HepG2 (cell line): Measurements from ENCODE around the gene SRP68. TPM values are rescaled to one million over a fixed set of nuclear protein-coding genes. Genes with fewer than 3 reads are reported as not detected.

Experiments
- ATAC-seq: fragments of 200-7000 bp; cut with Tn5 transposase; 3 replicates; pipeline ENCODE4 v1.9.1; 2020; ENCODE audit warnings: mild to moderate bottlenecking, moderate library complexity
- BruUV-seq: library from RNA; stranded (reverse); fragments of 400-500 nt; replicated peaks from 2 replicates; lab custom pipeline; 2021; lab: Mats Ljungman, UMichigan
- CTCF ChIA-PET: fragments of 300-600 bp; formaldehyde crosslinking; extraction: SDS; loops from one replicate; lab custom pipeline; 2021; ENCODE audit warnings: low total read pairs, inconsistent platforms, low intra/inter-chr PET ratio; lab: Yijun Ruan, JAX
- POLR2A ChIA-PET: fragments of 350-600 bp; sonication (Branson Sonifier 250); formaldehyde crosslinking; loops from one replicate; lab custom pipeline; 2020; ENCODE audit warnings: antibody characterized with exemption, inconsistent platforms; lab: Yijun Ruan, JAX
- DNase-seq: peaks from one replicate; pipeline ENCODE4 v3.0.0-alpha.2; 2015; ENCODE audit warnings: low spot score
- FAIRE-seq: peaks from 3 replicates; lab custom pipeline; 2011; peaks lifted over from hg19 to GRCh38; lab: Jason Lieb, UNC
- H2AFZ ChIP-seq: one replicate; pipeline ENCODE4 v1.6.1; 2011; ENCODE audit warnings: low read length, inconsistent platforms
- H3K27ac ChIP-seq: fragments of 300-600 bp; 3 replicates; pipeline ENCODE4 v1.8.0; 2011; ENCODE audit warnings: mixed run types, mild to moderate bottlenecking, mixed read lengths, low read length, inconsistent platforms; ENCODE audit not compliant: insufficient read depth; ENCODE audit errors: extremely low read length
- H3K27me3 ChIP-seq, 2 experiments: fragments of 200-600 bp in 1 of 2; 2 replicates in 1 of 2; 3 replicates in 1 of 2; pipeline versions ENCODE4 v1.6.0 to v1.8.0; 2011; ENCODE audit warnings: low read length in 2 of 2, mild to moderate bottlenecking in 2 of 2, moderate library complexity in 2 of 2, inconsistent platforms in 1 of 2; ENCODE audit not compliant: insufficient read depth in 2 of 2, control insufficient read depth in 1 of 2
- H3K36me3 ChIP-seq, 2 experiments: fragments of 200-600 bp in 1 of 2; replicated peaks in 1 of 2; 2 replicates in 1 of 2; 3 replicates in 1 of 2; pipeline versions ENCODE4 v1.5.1 to v1.8.0; 2011; ENCODE audit warnings: low read length in 2 of 2, inconsistent platforms in 1 of 2; ENCODE audit not compliant: insufficient read depth in 2 of 2, control insufficient read depth in 1 of 2
- H3K4me1 ChIP-seq: 2 replicates; pipeline ENCODE4 v1.5.1; 2012; ENCODE audit warnings: low read length, inconsistent platforms; ENCODE audit not compliant: insufficient read depth
- H3K4me2 ChIP-seq: 2 replicates; pipeline ENCODE4 v1.6.0; 2011; ENCODE audit warnings: low read depth, low read length, inconsistent platforms
- H3K4me3 ChIP-seq, 3 experiments: fragments of 200-600 bp in 1 of 3; sonication (generic), shearing (Covaris generic) in 1 of 3; replicated peaks in 1 of 3; 2 replicates each; pipeline ENCODE4 v1.5.1; 2011 to 2016; ENCODE audit warnings: low read length in 3 of 3, inconsistent platforms in 2 of 3, low read depth in 2 of 3, mild to moderate bottlenecking in 2 of 3, control low read depth in 1 of 3, mixed read lengths in 1 of 3; ENCODE audit not compliant: insufficient read depth in 1 of 3
- H3K79me2 ChIP-seq: one replicate; pipeline ENCODE4 v1.6.1; 2011; ENCODE audit warnings: low read length, inconsistent platforms; ENCODE audit not compliant: insufficient read depth
- H3K9ac ChIP-seq: 2 replicates; pipeline ENCODE4 v1.6.0; 2011; ENCODE audit warnings: mild to moderate bottlenecking, low read depth, low read length, inconsistent platforms; ENCODE audit not compliant: insufficient read depth
- H3K9me3 ChIP-seq: 2 replicates; pipeline ENCODE4 v1.5.1; 2012; ENCODE audit warnings: mild to moderate bottlenecking, low read length
- H4K20me1 ChIP-seq: 2 replicates; pipeline ENCODE4 v1.6.0; 2011; ENCODE audit warnings: inconsistent platforms, mild to moderate bottlenecking, low read length, moderate library complexity; ENCODE audit not compliant: insufficient read depth
- ATF3 ChIP-seq: sonication (generic); formaldehyde crosslinking; IDR thresholded peaks from 2 replicates; pipeline ENCODE4 v1.4.0; 2020; ENCODE audit warnings: missing genetic modification reagents
- EZH2 ChIP-seq: conservative IDR thresholded peaks from 2 replicates; pipeline ENCODE4 v1.6.1; 2012; ENCODE audit warnings: mild to moderate bottlenecking, low read depth, low read length, moderate library complexity
- GLI4 ChIP-seq: sonication (generic); formaldehyde crosslinking; IDR thresholded peaks from 2 replicates; pipeline ENCODE4 v1.5.1; 2020; ENCODE audit warnings: missing genetic modification reagents, mild to moderate bottlenecking, moderate library complexity, borderline replicate concordance
- HDAC2 ChIP-seq: sonication (generic); formaldehyde crosslinking; IDR thresholded peaks from 2 replicates; pipeline ENCODE4 v1.4.0; 2020; ENCODE audit warnings: missing genetic modification reagents
- HMG20B ChIP-seq: conservative IDR thresholded peaks from 2 replicates; pipeline ENCODE4 v1.6.1; 2016; ENCODE audit warnings: missing genetic modification reagents, missing compliant biosample characterization
- MAFF ChIP-seq: IDR thresholded peaks from 2 replicates; pipeline ENCODE4 v1.6.1; 2011; ENCODE audit warnings: low read depth, low read length, improper control_type of control experiment
- NONO ChIP-seq, 2 experiments: fragments of 450-650 bp in 1 of 2; sonication (generic) in 1 of 2; formaldehyde crosslinking in 1 of 2; IDR thresholded peaks in 1 of 2; conservative IDR thresholded peaks in 1 of 2; 2 replicates each; pipeline versions ENCODE4 v1.6.1 to v1.8.0; 2017 to 2022; ENCODE audit warnings: mild to moderate bottlenecking in 1 of 2, missing genetic modification reagents in 1 of 2, moderate library complexity in 1 of 2
- PITX1 ChIP-seq: sonication (generic); formaldehyde crosslinking; IDR thresholded peaks from 2 replicates; pipeline ENCODE4 v1.5.1; 2020; ENCODE audit warnings: mild to moderate bottlenecking, missing genetic modification reagents
- RAD51 ChIP-seq: fragments of 450-650 bp; IDR thresholded peaks from 2 replicates; pipeline ENCODE4 v1.6.1; 2016; ENCODE audit warnings: borderline replicate concordance
- RXRA ChIP-seq: sonication (generic); formaldehyde crosslinking; IDR thresholded peaks from 2 replicates; pipeline ENCODE4 v1.5.1; 2020; ENCODE audit warnings: missing genetic modification reagents
- SMAD3 ChIP-seq: sonication (generic); formaldehyde crosslinking; IDR thresholded peaks from 2 replicates; pipeline ENCODE4 v1.4.0; 2020; ENCODE audit warnings: missing genetic modification reagents
- SMAD9 ChIP-seq: sonication (generic); formaldehyde crosslinking; IDR thresholded peaks from 2 replicates; pipeline ENCODE4 v1.5.1; 2020; ENCODE audit warnings: mild to moderate bottlenecking, missing genetic modification reagents
- SOX6 ChIP-seq, 2 experiments: fragments of 450-650 bp in 1 of 2; sonication (generic) in 1 of 2; formaldehyde crosslinking in 1 of 2; IDR thresholded peaks; 2 replicates each; pipeline versions ENCODE4 v1.4.0 to v1.6.1; 2017 to 2020; ENCODE audit warnings: antibody characterized with exemption in 1 of 2, mild to moderate bottlenecking in 1 of 2, missing genetic modification reagents in 1 of 2
- SP4 ChIP-seq: sonication (generic); formaldehyde crosslinking; IDR thresholded peaks from 2 replicates; pipeline ENCODE4 v1.8.1; 2023; ENCODE audit warnings: mild to moderate bottlenecking, missing genetic modification reagents
- TAF15 ChIP-seq: fragments of 200-400 bp; formaldehyde crosslinking; IDR thresholded peaks from one replicate; pipeline ENCODE4 v1.6.1; 2018; ENCODE audit warnings: mild to moderate bottlenecking, low read depth, low read length; ENCODE audit not compliant: poor library complexity, severe bottlenecking
- TRIM22 ChIP-seq: fragments of 450-650 bp; IDR thresholded peaks from 2 replicates; pipeline ENCODE4 v1.6.1; 2017
- ZNF20 ChIP-seq: sonication (generic); formaldehyde crosslinking; IDR thresholded peaks from 2 replicates; pipeline ENCODE4 v1.4.0; 2020; ENCODE audit warnings: mild to moderate bottlenecking, moderate library complexity, missing genetic modification reagents
- ZNF251 ChIP-seq: sonication (generic); formaldehyde crosslinking; IDR thresholded peaks from 2 replicates; pipeline ENCODE4 v1.9.0; 2021; ENCODE audit warnings: mild to moderate bottlenecking, missing genetic modification reagents
- ZNF644 ChIP-seq: IDR thresholded peaks from 2 replicates; pipeline ENCODE4 v1.6.1; 2016; ENCODE audit warnings: low read depth
- WGBS: methylation state at CpG from one replicate; pipeline ENCODE4 v1.1.6; 2017; ENCODE audit warnings: low lambda C conversion rate; 5-methylcytosine and 5-hydroxymethylcytosine counted together
- in situ Hi-C: cut with HindIII; loops from 2 replicates; pipeline ENCODE4 v1.10.0; 2017; ENCODE audit warnings: low pct_unique_long_range_greater_than_20kb; ENCODE audit not compliant: extremely low pct_ligation_motif_present
- intact Hi-C: fragments of 100-400 bp; cut with micrococcal nuclease; formaldehyde crosslinking; loops from one replicate; pipeline ENCODE4 v1.10.0; 2022; ENCODE audit not compliant: unreplicated experiment
- polyA plus RNA-seq, 8 experiments: library from polyadenylated mRNA; depleted of rRNA in 3 of 8; stranded (reverse) in 7 of 8; unstranded in 1 of 8; fragments of >200 nt; fragmentation: Illumina TruSeq in 4 of 8; extraction: Trizol in 4 of 8; gene quantifications; 2 replicates each; pipeline versions ENCODE4 v1.2.1 to v1.2.3, GENCODE V29; 2011 to 2016; ENCODE audit warnings: low read depth in 4 of 8, missing spikeins in 1 of 8, mixed read lengths in 1 of 8; ENCODE audit not compliant: insufficient read depth in 1 of 8
- total RNA-seq, 5 experiments: library from RNA; depleted of rRNA; stranded (reverse); fragments of >200 nt; fragmentation: Illumina TruSeq; extraction: Trizol; gene quantifications; 2 replicates each; pipeline ENCODE4 v1.2.3, GENCODE V29; 2016; ENCODE audit warnings: low read depth in 1 of 5
- TF ChIP-seq, protein P1 (sequence below): IDR thresholded peaks from 2 replicates; pipeline ENCODE4 v1.6.1; 2016; ENCODE audit warnings: low read depth, missing genetic modification reagents, missing compliant biosample characterization

The SRP68 gene
- total and polyA plus RNA-seq, 2 of the 13 experiments (the other 11 are each of a cell fraction or from before 2014, with no cell fraction given): 39.8 to 74.3 TPM

DNA sequence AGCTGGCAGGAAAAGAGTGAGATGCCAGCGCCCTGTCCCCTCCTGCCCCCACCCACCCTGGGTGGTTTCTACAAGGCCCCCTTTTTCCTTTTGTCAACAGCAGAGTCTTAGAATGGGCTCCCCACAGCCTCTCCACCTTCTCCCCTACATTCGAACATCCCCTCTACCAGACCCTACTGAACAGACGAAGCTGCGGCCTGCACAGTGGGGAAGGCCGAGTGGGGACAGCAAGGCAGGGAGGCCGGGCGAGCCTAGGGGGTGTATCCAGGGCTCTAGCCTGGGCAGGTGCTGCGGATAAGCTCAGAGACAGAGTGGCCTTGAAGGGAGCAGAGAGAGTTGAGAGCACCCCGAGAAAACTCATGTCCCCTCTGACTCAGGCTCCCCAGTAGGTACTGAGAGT, 14.1 kb upstream of the SRP68 start:
- no peak overlapping the region for H3K27ac ChIP-seq
- no peaks in the 10 kb centered on the region for H3K27me3 ChIP-seq
- no peak overlapping the region for H3K4me2 ChIP-seq
- no peak overlapping the region for H3K4me3 ChIP-seq
- no peak overlapping the region for H3K9ac ChIP-seq
- no peak overlapping the region for H2AFZ ChIP-seq
- in situ Hi-C loops: no loop called here
- H3K4me1 ChIP-seq: no peaks in the 10 kb centered on the region
- BruUV-seq: no TSS peak
- intact Hi-C loops: no loop called here
- 0 out of 2 replicates have a peak, but pooled peaks cover 3% of the 10 kb centered on the region for H4K20me1 ChIP-seq
- TF ChIP-seq, protein P1, sequence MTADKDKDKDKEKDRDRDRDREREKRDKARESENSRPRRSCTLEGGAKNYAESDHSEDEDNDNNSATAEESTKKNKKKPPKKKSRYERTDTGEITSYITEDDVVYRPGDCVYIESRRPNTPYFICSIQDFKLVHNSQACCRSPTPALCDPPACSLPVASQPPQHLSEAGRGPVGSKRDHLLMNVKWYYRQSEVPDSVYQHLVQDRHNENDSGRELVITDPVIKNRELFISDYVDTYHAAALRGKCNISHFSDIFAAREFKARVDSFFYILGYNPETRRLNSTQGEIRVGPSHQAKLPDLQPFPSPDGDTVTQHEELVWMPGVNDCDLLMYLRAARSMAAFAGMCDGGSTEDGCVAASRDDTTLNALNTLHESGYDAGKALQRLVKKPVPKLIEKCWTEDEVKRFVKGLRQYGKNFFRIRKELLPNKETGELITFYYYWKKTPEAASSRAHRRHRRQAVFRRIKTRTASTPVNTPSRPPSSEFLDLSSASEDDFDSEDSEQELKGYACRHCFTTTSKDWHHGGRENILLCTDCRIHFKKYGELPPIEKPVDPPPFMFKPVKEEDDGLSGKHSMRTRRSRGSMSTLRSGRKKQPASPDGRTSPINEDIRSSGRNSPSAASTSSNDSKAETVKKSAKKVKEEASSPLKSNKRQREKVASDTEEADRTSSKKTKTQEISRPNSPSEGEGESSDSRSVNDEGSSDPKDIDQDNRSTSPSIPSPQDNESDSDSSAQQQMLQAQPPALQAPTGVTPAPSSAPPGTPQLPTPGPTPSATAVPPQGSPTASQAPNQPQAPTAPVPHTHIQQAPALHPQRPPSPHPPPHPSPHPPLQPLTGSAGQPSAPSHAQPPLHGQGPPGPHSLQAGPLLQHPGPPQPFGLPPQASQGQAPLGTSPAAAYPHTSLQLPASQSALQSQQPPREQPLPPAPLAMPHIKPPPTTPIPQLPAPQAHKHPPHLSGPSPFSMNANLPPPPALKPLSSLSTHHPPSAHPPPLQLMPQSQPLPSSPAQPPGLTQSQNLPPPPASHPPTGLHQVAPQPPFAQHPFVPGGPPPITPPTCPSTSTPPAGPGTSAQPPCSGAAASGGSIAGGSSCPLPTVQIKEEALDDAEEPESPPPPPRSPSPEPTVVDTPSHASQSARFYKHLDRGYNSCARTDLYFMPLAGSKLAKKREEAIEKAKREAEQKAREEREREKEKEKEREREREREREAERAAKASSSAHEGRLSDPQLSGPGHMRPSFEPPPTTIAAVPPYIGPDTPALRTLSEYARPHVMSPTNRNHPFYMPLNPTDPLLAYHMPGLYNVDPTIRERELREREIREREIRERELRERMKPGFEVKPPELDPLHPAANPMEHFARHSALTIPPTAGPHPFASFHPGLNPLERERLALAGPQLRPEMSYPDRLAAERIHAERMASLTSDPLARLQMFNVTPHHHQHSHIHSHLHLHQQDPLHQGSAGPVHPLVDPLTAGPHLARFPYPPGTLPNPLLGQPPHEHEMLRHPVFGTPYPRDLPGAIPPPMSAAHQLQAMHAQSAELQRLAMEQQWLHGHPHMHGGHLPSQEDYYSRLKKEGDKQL (CRISPR knock-in tag): no peak
- TF ChIP-seq HMG20B (CRISPR knock-in tag) (no peak), RAD51 (no peak), GLI4 (CRISPR knock-in tag) (no peak), HDAC2 (CRISPR knock-in tag) (no peak), TAF15 (no peak), TRIM22 (no peak), SP4 (CRISPR knock-in tag) (no peak), SOX6 (IDR thresholded peaks at IDR 0.05) (no peak), SOX6 (CRISPR knock-in tag; IDR thresholded peaks at IDR 0.05) (no peak), SMAD3 (CRISPR knock-in tag) (no peak), EZH2 (no peak), PITX1 (CRISPR knock-in tag) (no peak), NONO (IDR thresholded peaks at IDR 0.05) (no peak), NONO (CRISPR knock-in tag; conservative IDR thresholded peaks at IDR 0.05) (no peak), MAFF (no peak), RXRA (CRISPR knock-in tag) (no peak), ZNF644 (CRISPR knock-in tag) (no peak), ATF3 (CRISPR knock-in tag) (no peak), ZNF20 (no peak), SMAD9 (CRISPR knock-in tag) (no peak), ZNF251 (CRISPR knock-in tag) (no peak)
- CTCF ChIA-PET: no interaction called here
- WGBS: 96% methylated on average over 9 of the region's 9 CpGs
- H3K9me3 ChIP-seq: no peaks in the 10 kb centered on the region
- POLR2A ChIA-PET: interaction anchor here (0.5 to 1.3 kb wide), 3 partner anchors 17 to 21 kb away, joined by 3 to 5 read pairs (median 4); partner anchors contain the start of gene EXOC7
- DNase-seq (no peak), FAIRE-seq (no peak), ATAC-seq (no peak)
- H3K79me2 ChIP-seq: no peaks in the 10 kb centered on the region
- H3K36me3 ChIP-seq: peaks cover 61 to 71% of the 10 kb centered on the region in 2 experiments; a peak in 4 of 5 replicates
